DOHH2 (cell line): Measurements from ENCODE around the gene TNS2.

Experiments used
- H3F3A ChIP-seq: fragments of 200-600 bp; sonication (generic), shearing (Covaris generic); 2 replicates; pipeline ENCODE4 v1.6.0; 2016; ENCODE audit warnings: antibody characterized with exemption, mild to moderate bottlenecking; ENCODE audit not compliant: control insufficient read depth, insufficient read depth
- H3K27ac ChIP-seq: fragments of 200-600 bp; sonication (generic); 2 replicates; pipeline ENCODE4 v1.5.1; 2014; ENCODE audit warnings: low read depth, mild to moderate bottlenecking, low read length, moderate library complexity
- H3K27me3 ChIP-seq: fragments of 200-600 bp; sonication (generic); 2 replicates; pipeline ENCODE4 v1.6.1; 2014; ENCODE audit warnings: mild to moderate bottlenecking, low read length, mixed read lengths; ENCODE audit not compliant: control insufficient read depth
- H3K36me3 ChIP-seq: fragments of 200-600 bp; sonication (generic); 2 replicates; pipeline ENCODE4 v1.6.1; 2014; ENCODE audit warnings: mild to moderate bottlenecking, low read length, moderate library complexity, mixed read lengths; ENCODE audit not compliant: control insufficient read depth
- H3K4me1 ChIP-seq: fragments of 200-600 bp; sonication (generic); 2 replicates; pipeline ENCODE4 v1.6.1; 2014; ENCODE audit warnings: mild to moderate bottlenecking, low read length, mixed read lengths; ENCODE audit not compliant: control insufficient read depth
- H3K4me2 ChIP-seq: fragments of 200-600 bp; sonication (generic); 2 replicates; pipeline ENCODE4 v1.6.0; 2014; ENCODE audit warnings: mild to moderate bottlenecking, low read length, moderate library complexity
- H3K4me3 ChIP-seq: fragments of 200-600 bp; sonication (generic); 2 replicates; pipeline ENCODE4 v1.5.1; 2014; ENCODE audit warnings: mild to moderate bottlenecking, low read length, mixed read lengths
- H3K79me2 ChIP-seq: fragments of 200-600 bp; sonication (generic); 2 replicates; pipeline ENCODE4 v1.6.1; 2014; ENCODE audit warnings: mild to moderate bottlenecking, low read length, mixed read lengths; ENCODE audit not compliant: control insufficient read depth
- H3K9me2 ChIP-seq: fragments of 200-600 bp; sonication (generic); replicated peaks from 2 replicates; pipeline ENCODE4 v1.6.1; 2014; ENCODE audit warnings: mild to moderate bottlenecking, low read length, mixed read lengths; ENCODE audit not compliant: control insufficient read depth
- H3K9me3 ChIP-seq: fragments of 200-600 bp; sonication (generic); 2 replicates; pipeline ENCODE4 v1.6.1; 2014; ENCODE audit warnings: antibody characterized with exemption, low read length, mixed read lengths; ENCODE audit not compliant: control insufficient read depth, insufficient read depth
- H4K20me1 ChIP-seq: fragments of 200-600 bp; sonication (generic); 2 replicates; pipeline ENCODE4 v1.6.0; 2014; ENCODE audit warnings: low read depth, mild to moderate bottlenecking, antibody characterized with exemption, low read length, moderate library complexity; ENCODE audit not compliant: control insufficient read depth, insufficient read depth
- CTCF ChIP-seq: fragments of 200-600 bp; sonication (generic); IDR thresholded peaks from one replicate; pipeline ENCODE4 v1.5.1; 2014; ENCODE audit warnings: antibody characterized with exemption, mild to moderate bottlenecking, low read depth, low read length; ENCODE audit not compliant: poor library complexity, severe bottlenecking
- EZH2phosphoT487 ChIP-seq: fragments of 200-600 bp; sonication (generic); IDR thresholded peaks from 2 replicates; pipeline ENCODE4 v1.6.1; 2017; ENCODE audit warnings: borderline replicate concordance, mild to moderate bottlenecking, antibody characterized with exemption, low read length, moderate library complexity, mixed read lengths

The TNS2 gene

GRCh38 chr12:53097564-53098353, 47.9 kb downstream of the TNS2 start, which contains the start of gene IGFBP6:
TSS of gene IGFBP6 (plus strand) at chr12:53097667. CDS start at chr12:53097718, 51 bp downstream.
- peak within 1 kb of the TSS; percentile 90 for H3K4me2 ChIP-seq
- TF ChIP-seq EZH2phosphoT487 (no peak), CTCF (peak; percentile 10)
- no peaks in the 10 kb centered on the region for H4K20me1 ChIP-seq
- no peaks in the 10 kb centered on the region for H3K79me2 ChIP-seq
- H3K4me1 ChIP-seq = peaks cover 37% of the 10 kb centered on the region
- H3K9me3 ChIP-seq = no peaks in the 10 kb centered on the region
- H3K9me2 ChIP-seq = no peaks in the 10 kb centered on the region
- H3F3A ChIP-seq = peaks cover 9% of the 10 kb centered on the region
- peaks cover 27% of the 10 kb centered on the region for H3K27me3 ChIP-seq
- no peak within 1 kb of the TSS for H3K27ac ChIP-seq
- peak within 1 kb of the TSS; percentile 74 for H3K4me3 ChIP-seq
- H3K36me3 ChIP-seq = no peaks in the 10 kb centered on the region

- H3K9me2 ChIP-seq = no peaks in the 10 kb centered on the region
- H3K4me3 ChIP-seq = peak overlapping the region; percentile 74
- TF ChIP-seq CTCF = no peak
- TF ChIP-seq EZH2phosphoT487 = no peak
- H3K36me3 ChIP-seq = no peaks in the 10 kb centered on the region
- H3K4me1 ChIP-seq = peaks cover 44% of the 10 kb centered on the region
- no peaks in the 10 kb centered on the region for H4K20me1 ChIP-seq
- no peaks in the 10 kb centered on the region for H3K9me3 ChIP-seq
- no peaks in the 10 kb centered on the region for H3K79me2 ChIP-seq
- H3K4me2 ChIP-seq = peak overlapping the region; percentile 90
- peaks cover 9% of the 10 kb centered on the region for H3F3A ChIP-seq
- peaks cover 27% of the 10 kb centered on the region for H3K27me3 ChIP-seq
- no peak overlapping the region for H3K27ac ChIP-seq
Measured at GRCh38 chr12:53098354-53098981, 48.6 kb downstream of the TNS2 start.

- Histone ChIP-seq H3K9me3 (no peaks in the 10 kb centered on the region), H3K79me2 (no peaks in the 10 kb centered on the region), H3K4me3 (no peak overlapping the region; the same call in 1 of the 2 replicates), H3F3A (peaks cover 9% of the 10 kb centered on the region), H3K9me2 (no peaks in the 10 kb centered on the region), H3K4me1 (peaks cover 52% of the 10 kb centered on the region), H3K27me3 (peaks cover 24% of the 10 kb centered on the region), H3K4me2 (peak overlapping the region; percentile 90), H3K36me3 (no peaks in the 10 kb centered on the region), H3K27ac (no peak overlapping the region), H4K20me1 (no peaks in the 10 kb centered on the region)
- TF ChIP-seq CTCF (peak; percentile 89), EZH2phosphoT487 (no peak)
Measured at GRCh38 chr12:53099071-53099882, 49.4 kb downstream of the TNS2 start.
